Ectodermal cell (in vitro differentiated cells): Measurements from ENCODE around the gene FUS.
A peak's percentile ranks its signal among the peaks of the same experiment; 100 is the strongest.
"Not testable (repeated sequence)": the region's sequence is repeated elsewhere in the genome, so short reads cannot be mapped to it uniquely, and the experiment has no call there.

Source experiments
- H3K27ac ChIP-seq: 2 replicates; pipeline ENCODE4 v1.7.0; 2013; ENCODE audit warnings: mild to moderate bottlenecking, low read depth, low read length; ENCODE audit not compliant: insufficient read depth, poor library complexity, severe bottlenecking
- H3K27me3 ChIP-seq: 2 replicates; pipeline ENCODE4 v1.7.0; 2013; ENCODE audit warnings: mild to moderate bottlenecking, low read length; ENCODE audit not compliant: insufficient read depth, control insufficient read depth, poor library complexity, severe bottlenecking
- H3K36me3 ChIP-seq: one replicate; pipeline ENCODE4 v1.7.0; 2013; ENCODE audit warnings: low read length; ENCODE audit not compliant: control insufficient read depth, insufficient read depth
- H3K4me1 ChIP-seq: one replicate; pipeline ENCODE4 v1.7.0; 2013; ENCODE audit warnings: low read length; ENCODE audit not compliant: control insufficient read depth, insufficient read depth
- H3K4me3 ChIP-seq: 2 replicates; pipeline ENCODE4 v1.7.0; 2013; ENCODE audit warnings: low read depth, low read length, control low read depth; ENCODE audit not compliant: insufficient read depth
- H3K9me3 ChIP-seq: 2 replicates; pipeline ENCODE4 v1.7.0; 2013; ENCODE audit warnings: mild to moderate bottlenecking, low read length, moderate library complexity; ENCODE audit not compliant: control insufficient read depth
- WGBS, 2 experiments: methylation state at CpG; one replicate each; pipeline ENCODE4 v1.1.7; 2013; ENCODE audit warnings: missing lambda C conversion rate in 2 of 2; 5-methylcytosine and 5-hydroxymethylcytosine counted together

FUS gene

GRCh38 chr16:31135535-31136286 is 44.2 kb upstream of the FUS start, which contains the start of gene PRSS8:
Gene PRSS8, minus strand, starts transcription at chr16:31135727. Its CDS starts 229 bp downstream, at chr16:31135498.
- 39 to 41% methylated on average over 22 of the region's 22 CpGs for WGBS, 2 experiments
- no peaks in the 10 kb centered on the region for H3K9me3 ChIP-seq
- H3K27me3 ChIP-seq, result no peaks in the 10 kb centered on the region
- H3K36me3 ChIP-seq, result no peaks in the 10 kb centered on the region
- H3K4me1 ChIP-seq, result peaks cover 17% of the 10 kb centered on the region
- H3K27ac ChIP-seq, result no peak within 1 kb of the TSS
- peak within 1 kb of the TSS; percentile 29 for H3K4me3 ChIP-seq

- WGBS, 2 experiments, result 91 to 92% methylated on average over 6 of the region's 6 CpGs
- no peaks in the 10 kb centered on the region for H3K36me3 ChIP-seq
- H3K4me1 ChIP-seq, result peaks cover 22% of the 10 kb centered on the region
- H3K27ac ChIP-seq, result no peak overlapping the region
- H3K27me3 ChIP-seq, result no peaks in the 10 kb centered on the region
- no peak overlapping the region for H3K4me3 ChIP-seq
- H3K9me3 ChIP-seq, result no peaks in the 10 kb centered on the region
These were observed 43.7 kb upstream of the FUS start for GRCh38 chr16:31136287-31136662.

- not testable (repeated sequence) for H3K4me3 ChIP-seq, H3K9me3 ChIP-seq, H3K27ac ChIP-seq, H3K27me3 ChIP-seq, H3K36me3 ChIP-seq
- H3K4me1 ChIP-seq, result peaks cover 28% of the 10 kb centered on the region
- 89 to 94% methylated on average over 20 of the region's 20 CpGs for WGBS, 2 experiments
These were observed 43.0 kb upstream of the FUS start for GRCh38 chr16:31136822-31137499.

GRCh38 chr16:31138621-31139578 is 41.0 kb upstream of the FUS start:
- Histone ChIP-seq H3K4me3 (no peak overlapping the region), H3K9me3 (no peaks in the 10 kb centered on the region), H3K36me3 (no peaks in the 10 kb centered on the region), H3K4me1 (peaks cover 30% of the 10 kb centered on the region), H3K27ac (no peak overlapping the region), H3K27me3 (peaks cover 3% of the 10 kb centered on the region)
- WGBS, 2 experiments, result 67 to 72% methylated on average over 27 of the region's 27 CpGs

GRCh38 chr16:31141071-31141469 is 38.9 kb upstream of the FUS start:
- not testable (repeated sequence) for H3K9me3 ChIP-seq, H3K27me3 ChIP-seq, H3K4me3 ChIP-seq, H3K27ac ChIP-seq, H3K36me3 ChIP-seq
- 92 to 97% methylated on average over 9 of the region's 9 CpGs for WGBS, 2 experiments
- H3K4me1 ChIP-seq, result peaks cover 16% of the 10 kb centered on the region

GRCh38 chr16:31141489-31142108 is 38.3 kb upstream of the FUS start:
- Histone ChIP-seq H3K36me3 (no peaks in the 10 kb centered on the region), H3K9me3 (no peaks in the 10 kb centered on the region), H3K4me1 (peaks cover 16% of the 10 kb centered on the region), H3K27me3 (peaks cover 14% of the 10 kb centered on the region), H3K4me3 (peak overlapping the region; percentile 29), H3K27ac (peak overlapping the region; percentile 69)
- 48 to 51% methylated on average over 10 of the region's 10 CpGs for WGBS, 2 experiments

- Histone ChIP-seq H3K4me3 (peak overlapping the region; percentile 30), H3K4me1 (peaks cover 16% of the 10 kb centered on the region), H3K36me3 (no peaks in the 10 kb centered on the region), H3K9me3 (no peaks in the 10 kb centered on the region), H3K27ac (peak overlapping the region; percentile 69), H3K27me3 (peaks cover 21% of the 10 kb centered on the region)
- 21% methylated on average over 89 of the region's 89 CpGs for WGBS, 2 experiments
These were observed 37.6 kb upstream of the FUS start for GRCh38 chr16:31142109-31143010.

GRCh38 chr16:31143011-31143693 is 36.8 kb upstream of the FUS start:
- no peak overlapping the region for H3K27ac ChIP-seq
- peaks cover 29% of the 10 kb centered on the region for H3K27me3 ChIP-seq
- 85% methylated on average over 22 of the region's 22 CpGs for WGBS, 2 experiments
- H3K4me1 ChIP-seq, result peaks cover 16% of the 10 kb centered on the region
- H3K36me3 ChIP-seq, result no peaks in the 10 kb centered on the region
- H3K9me3 ChIP-seq, result no peaks in the 10 kb centered on the region
- peak overlapping the region; percentile 30 for H3K4me3 ChIP-seq
